ENCODE data around the gene TOX3. TPM values are rescaled to one million over a fixed set of nuclear protein-coding genes. Genes with fewer than 3 reads are reported as not detected.

The TOX3 gene
- polyA plus RNA-seq, 1 donor from 2014 or later = 2.3 TPM

DNA sequence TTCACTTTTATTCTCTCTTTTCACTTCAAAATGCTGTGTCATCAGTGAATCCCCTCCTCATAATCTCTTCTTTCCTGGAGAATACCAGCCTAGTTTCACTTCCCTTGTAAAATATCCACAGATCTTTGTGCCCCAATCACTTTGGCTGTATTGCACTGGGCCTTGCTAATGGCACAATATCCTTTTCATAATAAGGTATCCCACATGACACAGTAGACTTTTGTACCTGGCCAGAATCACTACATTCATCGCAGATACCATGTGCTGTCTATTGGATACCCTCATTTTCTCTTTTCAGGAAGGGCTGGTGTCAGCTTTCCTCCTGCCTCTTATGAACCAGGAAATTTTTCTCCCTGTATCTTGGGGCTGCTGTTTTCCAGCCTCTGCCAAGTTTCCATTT, 25.7 kb upstream of the TOX3 start:
- Histone ChIP-seq H3K9ac (ENCODE audit: low read length) (no peak overlapping the region), H3K27ac (ENCODE audit: low read length) (no peak overlapping the region), H4K20me1 (ENCODE audit: insufficient read depth) (no peaks in the 10 kb centered on the region), H3K9me2 (ENCODE audit: insufficient read depth, low read length) (no peaks in the 10 kb centered on the region), H3K9me3 (ENCODE audit: low read length) (no peaks in the 10 kb centered on the region), H3K4me3 (ENCODE audit: low read length) (no peak overlapping the region), H2AFZ (ENCODE audit: low read depth, low read length) (no peak overlapping the region), H3K4me2 (ENCODE audit: low read length) (no peak overlapping the region), H3K27me3 (ENCODE audit: insufficient read depth, low read depth, low read length) (no peaks in the 10 kb centered on the region), H3K79me2 (replicated peaks; ENCODE audit: insufficient read depth, low read length) (no peaks in the 10 kb centered on the region), H3K36me3 (ENCODE audit: insufficient read depth, low read length) (no peaks in the 10 kb centered on the region), H3F3A (ENCODE audit: insufficient read depth, low read length, poor library complexity, severe bottlenecking) (no peaks in the 10 kb centered on the region)
- no peak for TF ChIP-seq SMC3 (conservative IDR thresholded peaks at IDR 0.05; ENCODE audit: poor library complexity)
- no peak for TF ChIP-seq MXI1 (conservative IDR thresholded peaks at IDR 0.05; ENCODE audit: poor library complexity, severe bottlenecking)
- no peak for TF ChIP-seq RAD21 (conservative IDR thresholded peaks at IDR 0.05)
- TF ChIP-seq POLR2AphosphoS5 (IDR thresholded peaks at IDR 0.05) = no peak
- no peak for TF ChIP-seq EZH2 (IDR thresholded peaks at IDR 0.05; ENCODE audit: borderline replicate concordance, insufficient read depth, low read length, poor library complexity, severe bottlenecking)
- TF ChIP-seq, protein P1, sequence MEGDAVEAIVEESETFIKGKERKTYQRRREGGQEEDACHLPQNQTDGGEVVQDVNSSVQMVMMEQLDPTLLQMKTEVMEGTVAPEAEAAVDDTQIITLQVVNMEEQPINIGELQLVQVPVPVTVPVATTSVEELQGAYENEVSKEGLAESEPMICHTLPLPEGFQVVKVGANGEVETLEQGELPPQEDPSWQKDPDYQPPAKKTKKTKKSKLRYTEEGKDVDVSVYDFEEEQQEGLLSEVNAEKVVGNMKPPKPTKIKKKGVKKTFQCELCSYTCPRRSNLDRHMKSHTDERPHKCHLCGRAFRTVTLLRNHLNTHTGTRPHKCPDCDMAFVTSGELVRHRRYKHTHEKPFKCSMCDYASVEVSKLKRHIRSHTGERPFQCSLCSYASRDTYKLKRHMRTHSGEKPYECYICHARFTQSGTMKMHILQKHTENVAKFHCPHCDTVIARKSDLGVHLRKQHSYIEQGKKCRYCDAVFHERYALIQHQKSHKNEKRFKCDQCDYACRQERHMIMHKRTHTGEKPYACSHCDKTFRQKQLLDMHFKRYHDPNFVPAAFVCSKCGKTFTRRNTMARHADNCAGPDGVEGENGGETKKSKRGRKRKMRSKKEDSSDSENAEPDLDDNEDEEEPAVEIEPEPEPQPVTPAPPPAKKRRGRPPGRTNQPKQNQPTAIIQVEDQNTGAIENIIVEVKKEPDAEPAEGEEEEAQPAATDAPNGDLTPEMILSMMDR (IDR thresholded peaks at IDR 0.05; ENCODE audit: poor library complexity, severe bottlenecking) = no peak
- TF ChIP-seq TAF1 (IDR thresholded peaks at IDR 0.05; ENCODE audit: low read depth) = no peak
- TF ChIP-seq, protein P2, sequence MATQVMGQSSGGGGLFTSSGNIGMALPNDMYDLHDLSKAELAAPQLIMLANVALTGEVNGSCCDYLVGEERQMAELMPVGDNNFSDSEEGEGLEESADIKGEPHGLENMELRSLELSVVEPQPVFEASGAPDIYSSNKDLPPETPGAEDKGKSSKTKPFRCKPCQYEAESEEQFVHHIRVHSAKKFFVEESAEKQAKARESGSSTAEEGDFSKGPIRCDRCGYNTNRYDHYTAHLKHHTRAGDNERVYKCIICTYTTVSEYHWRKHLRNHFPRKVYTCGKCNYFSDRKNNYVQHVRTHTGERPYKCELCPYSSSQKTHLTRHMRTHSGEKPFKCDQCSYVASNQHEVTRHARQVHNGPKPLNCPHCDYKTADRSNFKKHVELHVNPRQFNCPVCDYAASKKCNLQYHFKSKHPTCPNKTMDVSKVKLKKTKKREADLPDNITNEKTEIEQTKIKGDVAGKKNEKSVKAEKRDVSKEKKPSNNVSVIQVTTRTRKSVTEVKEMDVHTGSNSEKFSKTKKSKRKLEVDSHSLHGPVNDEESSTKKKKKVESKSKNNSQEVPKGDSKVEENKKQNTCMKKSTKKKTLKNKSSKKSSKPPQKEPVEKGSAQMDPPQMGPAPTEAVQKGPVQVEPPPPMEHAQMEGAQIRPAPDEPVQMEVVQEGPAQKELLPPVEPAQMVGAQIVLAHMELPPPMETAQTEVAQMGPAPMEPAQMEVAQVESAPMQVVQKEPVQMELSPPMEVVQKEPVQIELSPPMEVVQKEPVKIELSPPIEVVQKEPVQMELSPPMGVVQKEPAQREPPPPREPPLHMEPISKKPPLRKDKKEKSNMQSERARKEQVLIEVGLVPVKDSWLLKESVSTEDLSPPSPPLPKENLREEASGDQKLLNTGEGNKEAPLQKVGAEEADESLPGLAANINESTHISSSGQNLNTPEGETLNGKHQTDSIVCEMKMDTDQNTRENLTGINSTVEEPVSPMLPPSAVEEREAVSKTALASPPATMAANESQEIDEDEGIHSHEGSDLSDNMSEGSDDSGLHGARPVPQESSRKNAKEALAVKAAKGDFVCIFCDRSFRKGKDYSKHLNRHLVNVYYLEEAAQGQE (IDR thresholded peaks at IDR 0.05; ENCODE audit: borderline replicate concordance) = no peak
- no peak for TF ChIP-seq EP300 (conservative IDR thresholded peaks at IDR 0.05; ENCODE audit: poor library complexity, severe bottlenecking)

DNA sequence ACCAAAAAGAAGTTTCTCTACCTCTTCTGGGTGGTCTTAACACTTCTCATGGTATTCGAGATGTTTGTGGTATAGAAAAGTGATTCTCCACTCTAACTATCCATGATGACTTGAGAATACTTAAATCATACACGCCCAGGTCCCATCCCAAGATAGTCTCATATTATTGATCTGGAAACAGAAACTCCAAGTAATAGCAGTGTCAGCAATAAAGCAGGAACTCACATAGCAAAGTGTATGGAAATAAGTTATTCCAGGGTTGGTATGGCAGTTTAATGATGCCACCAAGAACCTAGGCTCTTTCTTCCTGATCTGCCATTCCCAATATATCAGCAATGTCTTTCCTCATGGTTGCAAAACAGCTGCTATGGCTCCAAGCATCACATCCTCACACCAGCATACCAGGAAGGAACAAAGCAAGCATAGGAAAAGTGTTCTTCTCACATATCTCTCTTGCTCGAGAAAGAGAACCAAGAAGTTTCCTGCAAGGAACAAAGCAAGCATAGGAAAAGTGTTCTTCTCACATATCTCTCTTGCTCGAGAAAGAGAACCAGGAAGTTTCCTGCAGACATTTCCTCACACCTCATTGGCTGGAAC, 23.6 kb upstream of the TOX3 start:
- Histone ChIP-seq H3K36me3 (ENCODE audit: insufficient read depth, low read length) (no peaks in the 10 kb centered on the region), H3K27me3 (ENCODE audit: insufficient read depth, low read depth, low read length) (no peaks in the 10 kb centered on the region), H2AFZ (ENCODE audit: low read depth, low read length) (no peak overlapping the region), H3K27ac (ENCODE audit: low read length) (no peak overlapping the region), H4K20me1 (ENCODE audit: insufficient read depth) (no peaks in the 10 kb centered on the region), H3K9me2 (ENCODE audit: insufficient read depth, low read length) (no peaks in the 10 kb centered on the region), H3K9ac (ENCODE audit: low read length) (no peak overlapping the region), H3K9me3 (ENCODE audit: low read length) (no peaks in the 10 kb centered on the region), H3K4me3 (ENCODE audit: low read length) (no peak overlapping the region), H3F3A (ENCODE audit: insufficient read depth, low read length, poor library complexity, severe bottlenecking) (no peaks in the 10 kb centered on the region), H3K4me2 (ENCODE audit: low read length) (no peak overlapping the region), H3K79me2 (replicated peaks; ENCODE audit: insufficient read depth, low read length) (no peaks in the 10 kb centered on the region)
- TF ChIP-seq, protein P2 (IDR thresholded peaks at IDR 0.05; ENCODE audit: borderline replicate concordance) = no peak
